Ascending aorta (tissue), 2 donors: Measurements from ENCODE around the gene DUSP22. TPM values are rescaled to one million over a fixed set of nuclear protein-coding genes. Genes with fewer than 3 reads are reported as not detected.

ENCODE experiments used
- DNase-seq, 2 donors: peaks; one replicate each; pipeline ENCODE4 v3.0.0-alpha.2; 2019; ENCODE audit warnings: low spot score in 2 of 2
- H3K27ac ChIP-seq, 2 donors: fragments of 200-600 bp; sonication (generic); one replicate each; pipeline ENCODE4 v1.5.1; 2016 to 2017; ENCODE audit warnings: mild to moderate bottlenecking in 1 of 2
- H3K27me3 ChIP-seq: fragments of 200-600 bp; sonication (generic); one replicate; pipeline ENCODE4 v1.5.1; 2017
- H3K36me3 ChIP-seq, 2 donors: fragments of 200-600 bp; sonication (generic); one replicate each; pipeline ENCODE4 v1.5.1; 2016
- H3K4me1 ChIP-seq, 2 donors: fragments of 200-600 bp; sonication (generic); one replicate each; pipeline ENCODE4 v1.5.1; 2016 to 2017; ENCODE audit warnings: mild to moderate bottlenecking in 1 of 2
- H3K4me3 ChIP-seq, 2 donors: fragments of 200-600 bp; sonication (generic); one replicate each; pipeline ENCODE4 v1.5.1; 2016 to 2017; ENCODE audit warnings: mild to moderate bottlenecking in 1 of 2
- H3K9me3 ChIP-seq, 2 donors: fragments of 200-600 bp; sonication (generic); one replicate each; pipeline ENCODE4 v1.5.1; 2016
- CTCF ChIP-seq, 3 experiments: fragments of 200-600 bp in 2 of 3; fragments of 450-650 bp in 1 of 3; sonication (generic) in 2 of 3; IDR thresholded peaks; one replicate each; pipeline ENCODE4 v1.5.1; 2016 to 2019; ENCODE audit warnings: antibody characterized with exemption in 3 of 3, mild to moderate bottlenecking in 1 of 3, moderate library complexity in 1 of 3
- intact Hi-C: fragments of 100-400 bp; cut with DNase I; formaldehyde crosslinking; loops from one replicate; pipeline ENCODE4 v1.15.1; 2023
- total RNA-seq: library from RNA; depleted of rRNA; stranded (reverse); fragments of >200 nt; gene quantifications from one replicate; pipeline ENCODE4 v1.1.0, GENCODE V29; 2016

The DUSP22 gene
- total RNA-seq, 1 donor from 2014 or later, result 216 TPM

- no peak for TF ChIP-seq CTCF (IDR thresholded peaks at IDR 0.05)
- no peaks in the 10 kb centered on the region for H3K27me3 ChIP-seq
- intact Hi-C loops, result no loop called here
These were observed 73.5 kb downstream of the DUSP22 start for GRCh38 chr6:365835-366234.

GRCh38 chr6:366389-367297 is 74.4 kb downstream of the DUSP22 start:
- DNase-seq, result no peak
- Histone ChIP-seq H3K9me3 (peaks cover 0 to 20% of the 10 kb centered on the region in 2 donors), H3K4me1 (no peaks in the 10 kb centered on the region), H3K27ac (no peak overlapping the region), H3K27me3 (no peaks in the 10 kb centered on the region), H3K36me3 (no peaks in the 10 kb centered on the region), H3K4me3 (no peak overlapping the region)
- intact Hi-C loops, result no loop called here
- TF ChIP-seq CTCF (IDR thresholded peaks at IDR 0.05), result no peak

More at GRCh38 chr6:365835-366234, 73.5 kb downstream of the DUSP22 start:
- Histone ChIP-seq H3K4me3 (no peak overlapping the region), H3K36me3 (no peaks in the 10 kb centered on the region), H3K9me3 (peaks cover 0 to 20% of the 10 kb centered on the region in 2 donors), H3K4me1 (no peaks in the 10 kb centered on the region), H3K27ac (no peak overlapping the region)
- no peak for DNase-seq

GRCh38 chr6:367298-367794 is 75.1 kb downstream of the DUSP22 start:
- no peak for DNase-seq
- H3K9me3 ChIP-seq, result peaks cover 0 to 20% of the 10 kb centered on the region in 2 donors
- H3K27ac ChIP-seq, result no peak overlapping the region
- no peaks in the 10 kb centered on the region for H3K4me1 ChIP-seq
- H3K27me3 ChIP-seq, result no peaks in the 10 kb centered on the region
- no peaks in the 10 kb centered on the region for H3K36me3 ChIP-seq
- intact Hi-C loops, result no loop called here
- no peak overlapping the region for H3K4me3 ChIP-seq
- no peak for TF ChIP-seq CTCF (IDR thresholded peaks at IDR 0.05)

- no peak overlapping the region for H3K27ac ChIP-seq
- no peak for DNase-seq
- no peak overlapping the region for H3K4me3 ChIP-seq
- TF ChIP-seq CTCF (IDR thresholded peaks at IDR 0.05), result no peak
- no peaks in the 10 kb centered on the region for H3K27me3 ChIP-seq
- intact Hi-C loops, result no loop called here
- no peaks in the 10 kb centered on the region for H3K4me1 ChIP-seq
- H3K36me3 ChIP-seq, result no peaks in the 10 kb centered on the region
- H3K9me3 ChIP-seq, result peaks cover 0 to 15% of the 10 kb centered on the region in 2 donors
These were observed 75.8 kb downstream of the DUSP22 start for GRCh38 chr6:367891-368630.

- H3K36me3 ChIP-seq, result no peaks in the 10 kb centered on the region
- no peaks in the 10 kb centered on the region for H3K27me3 ChIP-seq
- no peaks in the 10 kb centered on the region for H3K9me3 ChIP-seq
- no peak for DNase-seq
- H3K4me1 ChIP-seq, result no peaks in the 10 kb centered on the region
- intact Hi-C loops, result no loop called here
- no peak overlapping the region for H3K4me3 ChIP-seq
- H3K27ac ChIP-seq, result no peak overlapping the region
- TF ChIP-seq CTCF (IDR thresholded peaks at IDR 0.05), result no peak
These were observed 77.5 kb downstream of the DUSP22 start for GRCh38 chr6:369559-370431.
